ENCODE measurements around the gene EIF3D.
A peak's percentile ranks its signal among the peaks of the same experiment; 100 is the strongest.
"Not testable (repeated sequence)": the region's sequence is repeated elsewhere in the genome, so short reads cannot be mapped to it uniquely, and the experiment has no call there.

The EIF3D gene

GRCh38 chr22:36548606-36549005, 19.6 kb upstream of the EIF3D start:
- DNase-seq = no peak

- no peak for DNase-seq
Observed at GRCh38 chr22:36546932-36547331, 18.0 kb upstream of the EIF3D start.

GRCh38 chr22:36546092-36546804, 17.3 kb upstream of the EIF3D start:
- DNase-seq = peak; percentile 91

GRCh38 chr22:36544107-36544620, 15.2 kb upstream of the EIF3D start:
- DNase-seq = no peak

- peak; percentile 23 for DNase-seq
Observed at GRCh38 chr22:36541831-36542411, 13.0 kb upstream of the EIF3D start.

- DNase-seq = no peak
Observed at GRCh38 chr22:36540867-36541642, 12.1 kb upstream of the EIF3D start.

- DNase-seq = no peak
Observed at GRCh38 chr22:36538529-36538928, 9.6 kb upstream of the EIF3D start.

- no peak for DNase-seq
Observed at GRCh38 chr22:36536717-36537116, 7.8 kb upstream of the EIF3D start.

GRCh38 chr22:36533320-36533719, 4.4 kb upstream of the EIF3D start:
- not testable (repeated sequence) for DNase-seq

GRCh38 chr22:36532466-36532865, 3.5 kb upstream of the EIF3D start:
- no peak for DNase-seq

GRCh38 chr22:36528341-36528740, 625 bp downstream of the EIF3D start:
- peak; percentile 56 for DNase-seq

- no peak for DNase-seq
Observed at GRCh38 chr22:36522662-36523061, 6.3 kb downstream of the EIF3D start.

GRCh38 chr22:36520423-36520822, 8.5 kb downstream of the EIF3D start:
- DNase-seq = no peak

- not testable (repeated sequence) for DNase-seq
Observed at GRCh38 chr22:36519906-36520305, 9.1 kb downstream of the EIF3D start.

- DNase-seq = no peak
Observed at GRCh38 chr22:36514766-36515165, 14.2 kb downstream of the EIF3D start.

GRCh38 chr22:36512991-36513390, 16.0 kb downstream of the EIF3D start:
- DNase-seq = no peak

- DNase-seq = no peak
Observed at GRCh38 chr22:36512333-36512732, 16.6 kb downstream of the EIF3D start.

GRCh38 chr22:36510966-36511881, 17.7 kb downstream of the EIF3D start:
- peak; percentile 31 for DNase-seq

- no peak for DNase-seq
Observed at GRCh38 chr22:36510384-36510783, 18.6 kb downstream of the EIF3D start.

GRCh38 chr22:36507518-36508010, 21.4 kb downstream of the EIF3D start:
- DNase-seq = no peak

GRCh38 chr22:36506637-36507517, 22.1 kb downstream of the EIF3D start, which contains the start of gene FOXRED2:
Gene FOXRED2 (minus strand): TSS chr22:36507040. CDS start chr22:36506422, 618 bp downstream.
- peak; percentile 93 for DNase-seq
